Ishikawa (cell line): ENCODE results near the gene FBL.

Experiments used
- CEBPB ChIP-seq: IDR thresholded peaks from 2 replicates; pipeline ENCODE4 v1.6.1; 2012
- CREB1 ChIP-seq: IDR thresholded peaks from 2 replicates; pipeline ENCODE4 v1.6.1; 2012; ENCODE audit warnings: low read depth
- EGR1 ChIP-seq: IDR thresholded peaks from 2 replicates; pipeline ENCODE4 v1.6.1; 2012
- EP300 ChIP-seq: IDR thresholded peaks from 2 replicates; pipeline ENCODE4 v1.6.1; 2012; ENCODE audit warnings: borderline replicate concordance
- FOXM1 ChIP-seq: IDR thresholded peaks from 2 replicates; pipeline ENCODE4 v1.6.1; 2012; ENCODE audit warnings: low read depth, borderline replicate concordance
- NFIC ChIP-seq: IDR thresholded peaks from 2 replicates; pipeline ENCODE4 v1.6.1; 2012
- RAD21 ChIP-seq: IDR thresholded peaks from 2 replicates; pipeline ENCODE4 v1.6.1; 2012; ENCODE audit warnings: low read depth
- TAF1 ChIP-seq: IDR thresholded peaks from 2 replicates; pipeline ENCODE4 v1.6.1; 2012; ENCODE audit warnings: low read depth, mild to moderate bottlenecking
- TCF12 ChIP-seq: IDR thresholded peaks from 2 replicates; pipeline ENCODE4 v1.6.1; 2012; ENCODE audit warnings: low read depth
- TEAD4 ChIP-seq: IDR thresholded peaks from 2 replicates; pipeline ENCODE4 v1.6.1; 2012
- YY1 ChIP-seq: IDR thresholded peaks from 2 replicates; pipeline ENCODE4 v1.6.1; 2012; ENCODE audit warnings: low read depth
- ZBTB7A ChIP-seq: IDR thresholded peaks from 2 replicates; pipeline ENCODE4 v1.6.1; 2012; ENCODE audit warnings: low read depth
- TF ChIP-seq, protein P1 (sequence below): IDR thresholded peaks from 2 replicates; pipeline ENCODE4 v1.6.1; 2012
- TF ChIP-seq, protein P2 (sequence below): IDR thresholded peaks from 2 replicates; pipeline ENCODE4 v1.6.1; 2012; ENCODE audit warnings: low read depth, mild to moderate bottlenecking
- TF ChIP-seq, protein P3 (sequence below): IDR thresholded peaks from 2 replicates; pipeline ENCODE4 v1.6.1; 2012

Gene FBL

DNA sequence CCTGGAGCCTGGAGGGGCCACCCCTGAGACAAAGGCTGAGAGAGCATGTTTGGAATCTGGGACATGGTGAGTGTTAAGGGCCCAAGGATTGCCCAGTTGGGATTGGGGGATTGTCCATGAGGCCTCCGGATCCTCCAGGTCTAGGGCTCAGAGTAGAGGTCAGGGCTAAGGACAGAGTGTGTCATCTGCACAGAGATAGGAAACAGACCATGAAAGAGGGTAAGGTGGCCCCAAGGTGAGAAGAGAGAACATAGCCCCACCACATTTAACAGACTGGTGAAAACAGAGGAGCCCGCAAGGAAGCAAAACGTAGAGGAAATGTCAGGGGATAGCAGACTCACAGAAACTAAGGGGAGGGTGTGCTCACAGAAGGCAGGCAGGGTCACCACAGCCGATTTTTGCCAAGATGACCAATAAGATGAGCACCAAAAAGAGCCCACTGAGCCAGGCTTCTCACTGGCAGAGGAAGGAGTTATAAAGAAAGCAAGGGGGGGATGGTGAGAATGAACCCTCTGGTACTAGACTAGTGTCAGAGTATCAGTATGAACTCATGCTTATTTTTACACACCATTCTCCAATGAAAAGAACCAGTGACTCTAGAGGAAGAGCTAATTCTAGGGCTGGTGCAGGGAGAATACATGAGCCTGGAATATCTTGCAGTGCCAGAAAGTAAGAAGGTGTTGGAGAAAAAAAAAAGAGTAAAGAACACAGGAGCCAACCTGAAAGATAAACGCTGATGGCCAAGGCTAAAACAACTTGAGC lies 29.7 kb downstream of the FBL start:
- TF ChIP-seq EGR1, result no peak
- no peak for TF ChIP-seq TAF1
- no peak for TF ChIP-seq CREB1
- no peak for TF ChIP-seq YY1
- no peak for TF ChIP-seq FOXM1
- TF ChIP-seq EP300, result no peak
- no peak for TF ChIP-seq TEAD4
- TF ChIP-seq, protein P1, sequence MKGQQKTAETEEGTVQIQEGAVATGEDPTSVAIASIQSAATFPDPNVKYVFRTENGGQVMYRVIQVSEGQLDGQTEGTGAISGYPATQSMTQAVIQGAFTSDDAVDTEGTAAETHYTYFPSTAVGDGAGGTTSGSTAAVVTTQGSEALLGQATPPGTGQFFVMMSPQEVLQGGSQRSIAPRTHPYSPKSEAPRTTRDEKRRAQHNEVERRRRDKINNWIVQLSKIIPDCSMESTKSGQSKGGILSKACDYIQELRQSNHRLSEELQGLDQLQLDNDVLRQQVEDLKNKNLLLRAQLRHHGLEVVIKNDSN, result no peak
- TF ChIP-seq ZBTB7A, result no peak
- TF ChIP-seq, protein P2, sequence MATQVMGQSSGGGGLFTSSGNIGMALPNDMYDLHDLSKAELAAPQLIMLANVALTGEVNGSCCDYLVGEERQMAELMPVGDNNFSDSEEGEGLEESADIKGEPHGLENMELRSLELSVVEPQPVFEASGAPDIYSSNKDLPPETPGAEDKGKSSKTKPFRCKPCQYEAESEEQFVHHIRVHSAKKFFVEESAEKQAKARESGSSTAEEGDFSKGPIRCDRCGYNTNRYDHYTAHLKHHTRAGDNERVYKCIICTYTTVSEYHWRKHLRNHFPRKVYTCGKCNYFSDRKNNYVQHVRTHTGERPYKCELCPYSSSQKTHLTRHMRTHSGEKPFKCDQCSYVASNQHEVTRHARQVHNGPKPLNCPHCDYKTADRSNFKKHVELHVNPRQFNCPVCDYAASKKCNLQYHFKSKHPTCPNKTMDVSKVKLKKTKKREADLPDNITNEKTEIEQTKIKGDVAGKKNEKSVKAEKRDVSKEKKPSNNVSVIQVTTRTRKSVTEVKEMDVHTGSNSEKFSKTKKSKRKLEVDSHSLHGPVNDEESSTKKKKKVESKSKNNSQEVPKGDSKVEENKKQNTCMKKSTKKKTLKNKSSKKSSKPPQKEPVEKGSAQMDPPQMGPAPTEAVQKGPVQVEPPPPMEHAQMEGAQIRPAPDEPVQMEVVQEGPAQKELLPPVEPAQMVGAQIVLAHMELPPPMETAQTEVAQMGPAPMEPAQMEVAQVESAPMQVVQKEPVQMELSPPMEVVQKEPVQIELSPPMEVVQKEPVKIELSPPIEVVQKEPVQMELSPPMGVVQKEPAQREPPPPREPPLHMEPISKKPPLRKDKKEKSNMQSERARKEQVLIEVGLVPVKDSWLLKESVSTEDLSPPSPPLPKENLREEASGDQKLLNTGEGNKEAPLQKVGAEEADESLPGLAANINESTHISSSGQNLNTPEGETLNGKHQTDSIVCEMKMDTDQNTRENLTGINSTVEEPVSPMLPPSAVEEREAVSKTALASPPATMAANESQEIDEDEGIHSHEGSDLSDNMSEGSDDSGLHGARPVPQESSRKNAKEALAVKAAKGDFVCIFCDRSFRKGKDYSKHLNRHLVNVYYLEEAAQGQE, result no peak
- TF ChIP-seq TCF12, result no peak
- TF ChIP-seq NFIC, result no peak
- no peak for TF ChIP-seq RAD21
- TF ChIP-seq CEBPB, result no peak
- TF ChIP-seq, protein P3, sequence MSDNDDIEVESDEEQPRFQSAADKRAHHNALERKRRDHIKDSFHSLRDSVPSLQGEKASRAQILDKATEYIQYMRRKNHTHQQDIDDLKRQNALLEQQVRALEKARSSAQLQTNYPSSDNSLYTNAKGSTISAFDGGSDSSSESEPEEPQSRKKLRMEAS, result no peak

DNA sequence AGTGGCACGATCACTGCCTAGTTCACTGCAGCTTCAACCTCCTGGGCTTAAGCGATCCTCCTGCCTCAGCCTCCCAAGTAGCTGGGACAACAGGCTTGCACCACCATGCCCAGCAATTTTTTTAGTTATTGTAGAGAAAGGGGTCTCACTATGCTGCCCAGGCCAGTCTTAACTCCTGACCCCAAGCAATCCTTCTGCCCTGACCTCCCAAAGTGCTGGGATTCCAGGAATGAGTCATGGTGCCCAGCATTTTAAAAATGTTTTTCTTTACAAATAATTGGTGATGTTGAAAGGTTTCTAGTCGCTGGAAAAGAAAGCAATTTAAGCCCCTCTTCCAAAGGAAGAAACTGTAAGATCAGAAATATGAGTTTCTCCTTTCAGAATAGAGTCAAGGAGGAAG lies 31.6 kb downstream of the FBL start:
- TF ChIP-seq ZBTB7A, result no peak
- TF ChIP-seq EP300, result no peak
- TF ChIP-seq YY1, result no peak
- TF ChIP-seq TAF1, result no peak
- no peak for TF ChIP-seq TCF12
- TF ChIP-seq EGR1, result no peak
- TF ChIP-seq, protein P3, result no peak
- no peak for TF ChIP-seq TEAD4

DNA sequence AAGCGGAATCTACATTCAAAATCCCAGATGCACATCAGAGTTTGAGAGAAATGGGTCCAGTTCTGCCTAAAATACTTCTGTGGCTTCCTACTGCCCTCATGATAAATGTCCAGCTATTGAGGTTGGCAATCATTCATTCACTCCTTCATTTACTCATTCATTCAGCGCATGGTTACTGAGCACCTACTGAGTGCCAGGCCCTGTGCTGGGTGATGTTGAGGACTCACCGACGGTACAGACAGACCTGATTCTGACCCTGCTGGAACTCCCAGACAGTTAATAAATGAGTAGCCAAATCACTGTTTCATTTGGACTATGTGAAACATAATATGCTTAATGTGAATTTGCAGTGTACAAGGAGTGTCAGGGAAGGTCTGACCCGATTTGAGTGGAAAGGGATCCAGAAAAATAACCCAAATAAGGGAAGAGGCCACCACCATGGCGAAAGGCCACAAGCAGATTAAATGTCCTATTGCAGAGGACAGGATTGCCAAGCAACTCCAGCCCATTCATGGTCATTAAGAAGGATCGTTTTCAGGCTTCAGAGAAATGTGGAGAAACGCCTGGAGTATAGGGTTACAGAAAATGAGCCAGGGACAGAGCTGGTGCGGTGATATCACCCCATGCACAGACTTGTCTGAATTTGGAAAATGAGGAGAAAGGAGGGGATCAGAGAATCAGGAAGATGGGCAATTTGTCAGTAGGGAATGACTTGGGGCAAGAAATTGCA lies 32.8 kb downstream of the FBL start:
- TF ChIP-seq TEAD4, result no peak
- TF ChIP-seq NFIC, result no peak
- no peak for TF ChIP-seq TAF1
- TF ChIP-seq, protein P3, result no peak
- no peak for TF ChIP-seq RAD21
- no peak for TF ChIP-seq FOXM1
- TF ChIP-seq YY1, result no peak
- no peak for TF ChIP-seq CEBPB

DNA sequence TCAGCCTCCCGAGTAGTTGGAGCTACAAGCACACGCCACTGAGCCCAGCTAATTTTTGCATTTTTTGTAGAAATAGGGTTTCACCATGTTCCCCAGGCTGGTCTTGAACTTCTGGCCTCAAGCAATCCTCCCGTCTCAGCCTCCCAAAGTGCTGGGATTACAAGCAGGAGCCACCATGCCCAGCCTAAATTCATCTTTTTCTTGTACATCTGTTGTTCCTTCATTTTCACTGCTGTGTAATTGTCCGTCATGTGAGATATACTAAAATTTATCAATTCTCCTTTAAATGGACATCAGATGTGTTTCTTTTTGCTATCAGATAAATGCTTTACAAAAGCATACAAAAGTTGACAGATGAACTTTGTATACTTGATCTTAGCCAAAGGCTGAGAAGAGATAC lies 35.1 kb downstream of the FBL start:
- TF ChIP-seq RAD21 (no peak), FOXM1 (no peak)

DNA sequence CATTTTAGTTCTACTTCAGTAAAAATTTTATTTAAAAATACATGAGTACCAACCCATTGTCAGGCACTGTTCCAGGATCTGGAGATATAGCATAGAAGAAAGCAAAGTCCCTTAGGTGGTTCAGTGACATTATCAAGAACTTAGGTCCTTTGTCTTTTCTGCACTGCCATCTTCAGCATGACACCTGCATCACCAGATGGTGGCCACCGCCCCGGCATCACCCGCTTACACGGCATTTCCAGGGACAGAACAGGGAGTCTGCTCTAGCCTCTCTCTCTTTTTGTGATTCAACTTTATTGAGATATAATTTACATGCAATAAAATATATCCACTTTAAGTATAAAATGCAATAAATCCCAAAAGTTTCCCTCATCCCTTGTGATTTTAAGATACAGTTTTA lies 35.8 kb downstream of the FBL start:
- no peak for TF ChIP-seq RAD21
- TF ChIP-seq TCF12, result no peak

DNA sequence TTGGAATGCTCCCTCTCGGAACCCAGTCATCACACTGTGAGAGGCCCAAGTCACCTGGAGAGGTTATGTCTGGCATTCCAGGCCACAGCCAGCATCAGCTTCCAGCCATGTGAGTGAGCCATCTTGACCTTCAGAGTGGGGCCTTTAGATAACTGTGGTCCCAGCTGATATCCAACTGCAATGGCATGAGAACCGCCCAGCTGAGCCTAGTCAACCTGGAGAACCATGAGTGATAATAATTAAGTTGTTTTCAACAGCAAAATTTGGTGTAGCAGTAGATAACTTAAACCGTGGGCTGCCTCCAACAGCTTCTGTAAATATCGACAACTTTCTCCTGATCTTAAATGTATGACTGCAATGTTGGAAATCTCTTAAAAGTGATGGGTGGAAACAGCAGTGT lies 36.8 kb downstream of the FBL start:
- no peak for TF ChIP-seq NFIC
- TF ChIP-seq TAF1, result no peak
- TF ChIP-seq, protein P1, result no peak
- TF ChIP-seq CREB1, result no peak

DNA sequence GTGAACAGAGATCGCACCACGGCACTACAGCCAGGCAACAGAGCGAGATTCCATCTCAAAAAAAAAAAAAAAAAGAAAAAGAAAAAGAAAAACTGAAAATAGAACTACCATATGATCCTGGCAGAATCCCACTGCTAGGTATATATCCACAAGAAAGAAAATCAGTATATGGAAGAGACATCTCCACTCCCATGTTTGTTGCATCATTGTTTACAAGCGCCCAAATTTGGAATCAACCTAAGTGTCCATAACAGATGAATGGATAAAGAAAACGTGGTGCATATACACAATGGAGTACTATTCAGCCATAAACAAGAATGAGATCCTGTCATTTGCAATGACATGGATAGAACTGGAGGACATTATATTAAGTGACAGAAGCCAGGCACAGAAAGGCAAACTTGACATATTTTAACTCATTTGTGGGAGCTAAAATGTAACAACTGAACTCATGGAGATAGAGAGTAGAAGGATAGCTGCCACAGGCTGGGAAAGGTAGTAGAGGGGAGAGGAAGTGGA lies 38.3 kb downstream of the FBL start:
- no peak for TF ChIP-seq EP300

DNA sequence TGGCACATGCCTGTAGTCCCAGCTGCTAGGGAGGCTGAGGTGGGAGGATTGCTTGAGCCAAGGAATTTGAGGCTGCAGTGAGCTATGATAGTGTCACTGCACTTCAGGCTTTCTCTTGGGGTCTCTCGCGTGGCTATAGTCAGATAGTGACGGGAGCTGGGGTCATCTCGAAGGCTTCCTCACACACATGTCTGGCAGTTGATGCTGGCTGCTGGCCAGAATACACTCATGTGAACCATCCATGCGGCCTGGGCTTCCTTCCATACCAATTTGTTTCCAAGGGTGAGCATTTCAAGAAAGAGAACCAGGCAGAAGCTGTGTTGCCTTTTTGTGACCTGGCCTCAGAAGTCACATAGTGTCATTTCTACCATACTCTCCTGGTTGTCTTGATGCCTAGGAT lies 41.1 kb downstream of the FBL start:
- TF ChIP-seq FOXM1 (no peak), EP300 (no peak), ZBTB7A (no peak), RAD21 (no peak), CEBPB (no peak), EGR1 (no peak), TAF1 (no peak), NFIC (no peak)
- TF ChIP-seq, protein P2, result no peak
- TF ChIP-seq, protein P1, result no peak
